ENCODE measurements around the gene GRK1.

DNA sequence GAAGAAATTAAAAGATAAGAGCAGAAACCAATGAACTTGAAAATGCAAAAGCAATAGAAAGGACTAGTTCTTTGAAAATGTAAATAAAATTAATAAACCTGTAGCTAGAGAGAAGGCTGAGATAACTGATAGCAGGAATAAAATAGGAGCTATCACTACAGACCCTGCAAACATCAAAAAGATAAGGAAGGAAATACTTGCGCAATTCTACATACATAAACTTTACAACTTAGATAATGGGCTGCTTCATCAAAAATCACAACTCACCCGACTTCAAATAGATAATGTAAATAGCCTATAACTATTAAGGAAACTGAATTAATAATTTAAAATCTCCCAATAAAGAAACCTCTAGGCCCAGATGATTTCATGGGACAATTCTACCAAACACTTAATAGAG lies 5.5 kb upstream of the GRK1 start:
- TF ChIP-seq, protein P1, sequence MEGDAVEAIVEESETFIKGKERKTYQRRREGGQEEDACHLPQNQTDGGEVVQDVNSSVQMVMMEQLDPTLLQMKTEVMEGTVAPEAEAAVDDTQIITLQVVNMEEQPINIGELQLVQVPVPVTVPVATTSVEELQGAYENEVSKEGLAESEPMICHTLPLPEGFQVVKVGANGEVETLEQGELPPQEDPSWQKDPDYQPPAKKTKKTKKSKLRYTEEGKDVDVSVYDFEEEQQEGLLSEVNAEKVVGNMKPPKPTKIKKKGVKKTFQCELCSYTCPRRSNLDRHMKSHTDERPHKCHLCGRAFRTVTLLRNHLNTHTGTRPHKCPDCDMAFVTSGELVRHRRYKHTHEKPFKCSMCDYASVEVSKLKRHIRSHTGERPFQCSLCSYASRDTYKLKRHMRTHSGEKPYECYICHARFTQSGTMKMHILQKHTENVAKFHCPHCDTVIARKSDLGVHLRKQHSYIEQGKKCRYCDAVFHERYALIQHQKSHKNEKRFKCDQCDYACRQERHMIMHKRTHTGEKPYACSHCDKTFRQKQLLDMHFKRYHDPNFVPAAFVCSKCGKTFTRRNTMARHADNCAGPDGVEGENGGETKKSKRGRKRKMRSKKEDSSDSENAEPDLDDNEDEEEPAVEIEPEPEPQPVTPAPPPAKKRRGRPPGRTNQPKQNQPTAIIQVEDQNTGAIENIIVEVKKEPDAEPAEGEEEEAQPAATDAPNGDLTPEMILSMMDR (conservative IDR thresholded peaks at IDR 0.05) = no peak
- TF ChIP-seq ZFX (IDR thresholded peaks at IDR 0.05) = no peak

All from C4-2B (cell line).